SK-N-MC (cell line): ENCODE results near the gene ASIC2.

Experiments used
- EZH2 ChIP-seq: fragments of 200-600 bp; sonication (generic); IDR thresholded peaks from one replicate; pipeline ENCODE4 v1.6.1; 2017; ENCODE audit warnings: antibody characterized with exemption
- FOXP2 ChIP-seq: optimal IDR thresholded peaks from 2 replicates; pipeline ENCODE3; 2011; ENCODE audit warnings: mild to moderate bottlenecking, moderate library complexity; ENCODE audit not compliant: insufficient read depth; ENCODE audit errors: extremely low read length, control extremely low read depth

- TF ChIP-seq EZH2 (no peak), FOXP2 (no peak)
Measured at GRCh38 chr17:33127706-33128105, 165.4 kb downstream of the ASIC2 start.
